GM23338 (cell line): ENCODE measurements around the gene FBXW11. TPM values are rescaled to one million over a fixed set of nuclear protein-coding genes. Genes with fewer than 3 reads are reported as not detected.

Source experiments
- ATAC-seq: fragments of 200-7000 bp; cut with Tn5 transposase; 3 replicates; pipeline ENCODE4 v1.9.1; 2020
- DNase-seq: peaks from one replicate; pipeline ENCODE4 v3.0.0-alpha.2; 2015; ENCODE audit warnings: low spot score
- H2AFZ ChIP-seq: fragments of 200-600 bp; sonication (generic); 2 replicates; pipeline ENCODE4 v1.8.0; 2016; ENCODE audit warnings: antibody characterized with exemption, mild to moderate bottlenecking, moderate library complexity
- H3F3A ChIP-seq: fragments of 200-600 bp; sonication (generic); replicated peaks from 2 replicates; pipeline ENCODE4 v1.8.0; 2017; ENCODE audit warnings: antibody characterized with exemption, mixed run types, low read depth
- H3K27ac ChIP-seq: fragments of 200-600 bp; sonication (generic); 2 replicates; pipeline ENCODE4 v1.6.1; 2016; ENCODE audit warnings: low read depth
- H3K27me3 ChIP-seq: fragments of 200-600 bp; sonication (generic); 2 replicates; pipeline ENCODE4 v1.8.0; 2016; ENCODE audit warnings: mild to moderate bottlenecking, mixed run types, moderate library complexity; ENCODE audit not compliant: insufficient read depth
- H3K36me3 ChIP-seq: fragments of 200-600 bp; sonication (generic); 2 replicates; pipeline ENCODE4 v1.8.0; 2016; ENCODE audit warnings: mild to moderate bottlenecking; ENCODE audit not compliant: insufficient read depth
- H3K4me1 ChIP-seq: fragments of 200-600 bp; sonication (generic); 2 replicates; pipeline ENCODE4 v1.8.0; 2016; ENCODE audit warnings: mild to moderate bottlenecking, moderate library complexity; ENCODE audit not compliant: insufficient read depth
- H3K4me2 ChIP-seq: fragments of 200-600 bp; sonication (generic); 2 replicates; pipeline ENCODE4 v1.7.1; 2017; ENCODE audit warnings: mixed run types
- H3K4me3 ChIP-seq: fragments of 200-600 bp; sonication (generic); 2 replicates; pipeline ENCODE4 v1.6.1; 2016; ENCODE audit warnings: mixed run types
- H3K79me2 ChIP-seq: fragments of 200-600 bp; sonication (generic); replicated peaks from 2 replicates; pipeline ENCODE4 v1.8.0; 2017; ENCODE audit warnings: mild to moderate bottlenecking; ENCODE audit not compliant: insufficient read depth
- H3K9me2 ChIP-seq: fragments of 200-600 bp; sonication (generic); 2 replicates; pipeline ENCODE4 v1.8.0; 2017; ENCODE audit not compliant: insufficient read depth
- H4K20me1 ChIP-seq: fragments of 200-600 bp; sonication (generic); replicated peaks from 2 replicates; pipeline ENCODE4 v1.8.0; 2017; ENCODE audit warnings: mild to moderate bottlenecking; ENCODE audit not compliant: insufficient read depth
- H3K27ac Mint-ChIP-seq: 2 replicates; pipeline ENCODE4 v1.8.0; 2020; ENCODE audit warnings: inconsistent platforms, mild to moderate bottlenecking, moderate library complexity, mixed read lengths
- H3K27me3 Mint-ChIP-seq: 3 replicates; pipeline ENCODE4 v1.8.0; 2022; ENCODE audit warnings: low read depth, mild to moderate bottlenecking, moderate library complexity, mixed read lengths, inconsistent platforms; ENCODE audit not compliant: insufficient read depth, poor library complexity
- H3K36me3 Mint-ChIP-seq: 3 replicates; pipeline ENCODE4 v1.8.0; 2021; ENCODE audit warnings: low read depth, mild to moderate bottlenecking, inconsistent platforms, moderate library complexity, mixed read lengths
- H3K4me1 Mint-ChIP-seq: 3 replicates; pipeline ENCODE4 v1.8.0; 2020; ENCODE audit warnings: mild to moderate bottlenecking, inconsistent platforms, mixed read lengths
- H3K4me3 Mint-ChIP-seq: 3 replicates; pipeline ENCODE4 v1.8.0; 2021; ENCODE audit warnings: moderate library complexity, mild to moderate bottlenecking, inconsistent platforms, mixed read lengths
- H3K9me3 Mint-ChIP-seq: 3 replicates; pipeline ENCODE4 v1.8.0; 2020; ENCODE audit warnings: moderate library complexity, mild to moderate bottlenecking, inconsistent platforms, mixed read lengths
- CREB1 ChIP-seq: fragments of 250-450 bp; sonication (Bioruptor Pico); IDR thresholded peaks from 2 replicates; pipeline ENCODE4 v1.5.0; 2020; ENCODE audit warnings: low read depth, mild to moderate bottlenecking, moderate library complexity
- ETS1 ChIP-seq: IDR thresholded peaks from 2 replicates; pipeline ENCODE4 v1.6.1; 2016; ENCODE audit warnings: antibody characterized with exemption
- EZH2 ChIP-seq: fragments of 200-600 bp; sonication (generic); IDR thresholded peaks from one replicate; pipeline ENCODE4 v1.8.0; 2017; ENCODE audit warnings: antibody characterized with exemption, mild to moderate bottlenecking, low read depth; ENCODE audit not compliant: unreplicated experiment
- EZH2phosphoT487 ChIP-seq: fragments of 200-600 bp; sonication (generic); IDR thresholded peaks from one replicate; pipeline ENCODE4 v1.8.1; 2018; ENCODE audit warnings: antibody characterized with exemption; ENCODE audit not compliant: unreplicated experiment
- JUNB ChIP-seq: IDR thresholded peaks from one replicate; pipeline ENCODE4 v1.6.1; 2016; ENCODE audit warnings: antibody characterized with exemption; ENCODE audit not compliant: unreplicated experiment
- NANOG ChIP-seq: IDR thresholded peaks from 2 replicates; pipeline ENCODE4 v1.6.1; 2016; ENCODE audit warnings: antibody characterized with exemption, borderline replicate concordance
- POLR2AphosphoS5 ChIP-seq: IDR thresholded peaks from 2 replicates; pipeline ENCODE4 v1.6.1; 2016; ENCODE audit warnings: antibody characterized with exemption, low read depth
- STAT1 ChIP-seq: IDR thresholded peaks from one replicate; pipeline ENCODE4 v1.6.1; 2016; ENCODE audit warnings: antibody characterized with exemption; ENCODE audit not compliant: unreplicated experiment
- ZNF114 ChIP-seq: fragments of 250-450 bp; sonication (Bioruptor Pico); IDR thresholded peaks from 2 replicates; pipeline ENCODE4 v1.5.0; 2020; ENCODE audit warnings: mild to moderate bottlenecking, moderate library complexity
- ZNF331 ChIP-seq: fragments of 250-450 bp; sonication (Bioruptor Pico); IDR thresholded peaks from 2 replicates; pipeline ENCODE4 v1.5.0; 2020; ENCODE audit warnings: low read depth, mild to moderate bottlenecking, moderate library complexity
- polyA plus RNA-seq: library from polyadenylated mRNA; unstranded; fragments of >200 nt; fragmentation: Nextera tagmentation; extraction: Ambion mirVana; gene quantifications from 2 replicates; pipeline ENCODE4 v1.2.1, GENCODE V29; 2016
- total RNA-seq: library from RNA; depleted of rRNA; stranded (reverse); fragments of >200 nt; shearing (Covaris generic); gene quantifications from 2 replicates; pipeline ENCODE4 v1.2.3, GENCODE V29; 2014
- TF ChIP-seq, protein P1 (sequence below): fragments of 250-450 bp; sonication (Bioruptor Pico); IDR thresholded peaks from 2 replicates; pipeline ENCODE4 v1.5.0; 2020; ENCODE audit warnings: mild to moderate bottlenecking, moderate library complexity
- TF ChIP-seq, protein P2 (sequence below), 2 experiments: fragments of 200-600 bp in 1 of 2; sonication (generic) in 1 of 2; conservative IDR thresholded peaks; 2 replicates each; pipeline versions ENCODE4 v1.5.1 to v1.6.1; 2016 to 2017; ENCODE audit warnings: antibody characterized with exemption in 2 of 2, low read depth in 2 of 2, mild to moderate bottlenecking in 2 of 2, moderate library complexity in 1 of 2
- TF ChIP-seq, protein P3 (sequence below): IDR thresholded peaks from one replicate; pipeline ENCODE4 v1.6.1; 2018; ENCODE audit warnings: antibody characterized with exemption; ENCODE audit not compliant: unreplicated experiment

The FBXW11 gene
- total and polyA plus RNA-seq, 2 experiments from 2014 or later: 45.0 to 88.0 TPM

GRCh38 chr5:171821286-171821685 lies 185.2 kb downstream of the FBXW11 start:
- no peak for ATAC-seq
- H3K27me3 ChIP-seq: no peaks in the 10 kb centered on the region
- no peaks in the 10 kb centered on the region for H4K20me1 ChIP-seq

More at GRCh38 chr5:171821286-171821685, 185.2 kb downstream of the FBXW11 start:
- no peak overlapping the region for H3K27ac Mint-ChIP-seq
- Histone ChIP-seq H2AFZ (no peak overlapping the region), H3K4me2 (no peak overlapping the region), H3K4me1 (no peaks in the 10 kb centered on the region), H3K79me2 (no peaks in the 10 kb centered on the region), H3K27ac (no peak overlapping the region), H3K36me3 (no peaks in the 10 kb centered on the region), H3F3A (no peaks in the 10 kb centered on the region), H3K9me2 (peaks cover 15% of the 10 kb centered on the region), H3K4me3 (no peak overlapping the region)
- no peak for DNase-seq
- no peaks in the 10 kb centered on the region for H3K4me1 Mint-ChIP-seq
- H3K27me3 Mint-ChIP-seq: peaks cover 2% of the 10 kb centered on the region
- H3K36me3 Mint-ChIP-seq: no peaks in the 10 kb centered on the region
- TF ChIP-seq ZNF331 (CRISPR knock-in tag) (no peak), STAT1 (no peak), EZH2 (no peak), CREB1 (CRISPR knock-in tag) (no peak), EZH2phosphoT487 (no peak), JUNB (no peak), POLR2AphosphoS5 (no peak), ETS1 (no peak), ZNF114 (CRISPR knock-in tag) (no peak), NANOG (no peak)
- TF ChIP-seq, protein P1, sequence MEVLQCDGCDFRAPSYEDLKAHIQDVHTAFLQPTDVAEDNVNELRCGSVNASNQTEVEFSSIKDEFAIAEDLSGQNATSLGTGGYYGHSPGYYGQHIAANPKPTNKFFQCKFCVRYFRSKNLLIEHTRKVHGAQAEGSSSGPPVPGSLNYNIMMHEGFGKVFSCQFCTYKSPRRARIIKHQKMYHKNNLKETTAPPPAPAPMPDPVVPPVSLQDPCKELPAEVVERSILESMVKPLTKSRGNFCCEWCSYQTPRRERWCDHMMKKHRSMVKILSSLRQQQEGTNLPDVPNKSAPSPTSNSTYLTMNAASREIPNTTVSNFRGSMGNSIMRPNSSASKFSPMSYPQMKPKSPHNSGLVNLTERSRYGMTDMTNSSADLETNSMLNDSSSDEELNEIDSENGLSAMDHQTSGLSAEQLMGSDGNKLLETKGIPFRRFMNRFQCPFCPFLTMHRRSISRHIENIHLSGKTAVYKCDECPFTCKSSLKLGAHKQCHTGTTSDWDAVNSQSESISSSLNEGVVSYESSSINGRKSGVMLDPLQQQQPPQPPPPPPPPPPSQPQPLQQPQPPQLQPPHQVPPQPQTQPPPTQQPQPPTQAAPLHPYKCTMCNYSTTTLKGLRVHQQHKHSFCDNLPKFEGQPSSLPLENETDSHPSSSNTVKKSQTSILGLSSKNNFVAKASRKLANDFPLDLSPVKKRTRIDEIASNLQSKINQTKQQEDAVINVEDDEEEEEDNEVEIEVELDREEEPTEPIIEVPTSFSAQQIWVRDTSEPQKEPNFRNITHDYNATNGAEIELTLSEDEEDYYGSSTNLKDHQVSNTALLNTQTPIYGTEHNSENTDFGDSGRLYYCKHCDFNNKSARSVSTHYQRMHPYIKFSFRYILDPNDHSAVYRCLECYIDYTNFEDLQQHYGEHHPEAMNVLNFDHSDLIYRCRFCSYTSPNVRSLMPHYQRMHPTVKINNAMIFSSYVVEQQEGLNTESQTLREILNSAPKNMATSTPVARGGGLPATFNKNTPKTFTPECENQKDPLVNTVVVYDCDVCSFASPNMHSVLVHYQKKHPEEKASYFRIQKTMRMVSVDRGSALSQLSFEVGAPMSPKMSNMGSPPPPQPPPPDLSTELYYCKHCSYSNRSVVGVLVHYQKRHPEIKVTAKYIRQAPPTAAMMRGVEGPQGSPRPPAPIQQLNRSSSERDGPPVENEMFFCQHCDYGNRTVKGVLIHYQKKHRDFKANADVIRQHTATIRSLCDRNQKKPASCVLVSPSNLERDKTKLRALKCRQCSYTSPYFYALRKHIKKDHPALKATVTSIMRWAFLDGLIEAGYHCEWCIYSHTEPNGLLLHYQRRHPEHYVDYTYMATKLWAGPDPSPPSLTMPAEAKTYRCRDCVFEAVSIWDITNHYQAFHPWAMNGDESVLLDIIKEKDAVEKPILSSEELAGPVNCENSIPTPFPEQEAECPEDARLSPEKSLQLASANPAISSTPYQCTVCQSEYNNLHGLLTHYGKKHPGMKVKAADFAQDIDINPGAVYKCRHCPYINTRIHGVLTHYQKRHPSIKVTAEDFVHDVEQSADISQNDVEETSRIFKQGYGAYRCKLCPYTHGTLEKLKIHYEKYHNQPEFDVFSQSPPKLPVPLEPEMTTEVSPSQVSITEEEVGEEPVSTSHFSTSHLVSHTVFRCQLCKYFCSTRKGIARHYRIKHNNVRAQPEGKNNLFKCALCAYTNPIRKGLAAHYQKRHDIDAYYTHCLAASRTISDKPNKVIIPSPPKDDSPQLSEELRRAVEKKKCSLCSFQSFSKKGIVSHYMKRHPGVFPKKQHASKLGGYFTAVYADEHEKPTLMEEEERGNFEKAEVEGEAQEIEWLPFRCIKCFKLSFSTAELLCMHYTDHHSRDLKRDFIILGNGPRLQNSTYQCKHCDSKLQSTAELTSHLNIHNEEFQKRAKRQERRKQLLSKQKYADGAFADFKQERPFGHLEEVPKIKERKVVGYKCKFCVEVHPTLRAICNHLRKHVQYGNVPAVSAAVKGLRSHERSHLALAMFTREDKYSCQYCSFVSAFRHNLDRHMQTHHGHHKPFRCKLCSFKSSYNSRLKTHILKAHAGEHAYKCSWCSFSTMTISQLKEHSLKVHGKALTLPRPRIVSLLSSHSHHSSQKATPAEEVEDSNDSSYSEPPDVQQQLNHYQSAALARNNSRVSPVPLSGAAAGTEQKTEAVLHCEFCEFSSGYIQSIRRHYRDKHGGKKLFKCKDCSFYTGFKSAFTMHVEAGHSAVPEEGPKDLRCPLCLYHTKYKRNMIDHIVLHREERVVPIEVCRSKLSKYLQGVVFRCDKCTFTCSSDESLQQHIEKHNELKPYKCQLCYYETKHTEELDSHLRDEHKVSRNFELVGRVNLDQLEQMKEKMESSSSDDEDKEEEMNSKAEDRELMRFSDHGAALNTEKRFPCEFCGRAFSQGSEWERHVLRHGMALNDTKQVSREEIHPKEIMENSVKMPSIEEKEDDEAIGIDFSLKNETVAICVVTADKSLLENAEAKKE (CRISPR knock-in tag): no peak
- TF ChIP-seq, protein P2, sequence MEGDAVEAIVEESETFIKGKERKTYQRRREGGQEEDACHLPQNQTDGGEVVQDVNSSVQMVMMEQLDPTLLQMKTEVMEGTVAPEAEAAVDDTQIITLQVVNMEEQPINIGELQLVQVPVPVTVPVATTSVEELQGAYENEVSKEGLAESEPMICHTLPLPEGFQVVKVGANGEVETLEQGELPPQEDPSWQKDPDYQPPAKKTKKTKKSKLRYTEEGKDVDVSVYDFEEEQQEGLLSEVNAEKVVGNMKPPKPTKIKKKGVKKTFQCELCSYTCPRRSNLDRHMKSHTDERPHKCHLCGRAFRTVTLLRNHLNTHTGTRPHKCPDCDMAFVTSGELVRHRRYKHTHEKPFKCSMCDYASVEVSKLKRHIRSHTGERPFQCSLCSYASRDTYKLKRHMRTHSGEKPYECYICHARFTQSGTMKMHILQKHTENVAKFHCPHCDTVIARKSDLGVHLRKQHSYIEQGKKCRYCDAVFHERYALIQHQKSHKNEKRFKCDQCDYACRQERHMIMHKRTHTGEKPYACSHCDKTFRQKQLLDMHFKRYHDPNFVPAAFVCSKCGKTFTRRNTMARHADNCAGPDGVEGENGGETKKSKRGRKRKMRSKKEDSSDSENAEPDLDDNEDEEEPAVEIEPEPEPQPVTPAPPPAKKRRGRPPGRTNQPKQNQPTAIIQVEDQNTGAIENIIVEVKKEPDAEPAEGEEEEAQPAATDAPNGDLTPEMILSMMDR (conservative IDR thresholded peaks at IDR 0.05; ENCODE audit: low read depth in 2 of 2): no peak
- TF ChIP-seq, protein P3, sequence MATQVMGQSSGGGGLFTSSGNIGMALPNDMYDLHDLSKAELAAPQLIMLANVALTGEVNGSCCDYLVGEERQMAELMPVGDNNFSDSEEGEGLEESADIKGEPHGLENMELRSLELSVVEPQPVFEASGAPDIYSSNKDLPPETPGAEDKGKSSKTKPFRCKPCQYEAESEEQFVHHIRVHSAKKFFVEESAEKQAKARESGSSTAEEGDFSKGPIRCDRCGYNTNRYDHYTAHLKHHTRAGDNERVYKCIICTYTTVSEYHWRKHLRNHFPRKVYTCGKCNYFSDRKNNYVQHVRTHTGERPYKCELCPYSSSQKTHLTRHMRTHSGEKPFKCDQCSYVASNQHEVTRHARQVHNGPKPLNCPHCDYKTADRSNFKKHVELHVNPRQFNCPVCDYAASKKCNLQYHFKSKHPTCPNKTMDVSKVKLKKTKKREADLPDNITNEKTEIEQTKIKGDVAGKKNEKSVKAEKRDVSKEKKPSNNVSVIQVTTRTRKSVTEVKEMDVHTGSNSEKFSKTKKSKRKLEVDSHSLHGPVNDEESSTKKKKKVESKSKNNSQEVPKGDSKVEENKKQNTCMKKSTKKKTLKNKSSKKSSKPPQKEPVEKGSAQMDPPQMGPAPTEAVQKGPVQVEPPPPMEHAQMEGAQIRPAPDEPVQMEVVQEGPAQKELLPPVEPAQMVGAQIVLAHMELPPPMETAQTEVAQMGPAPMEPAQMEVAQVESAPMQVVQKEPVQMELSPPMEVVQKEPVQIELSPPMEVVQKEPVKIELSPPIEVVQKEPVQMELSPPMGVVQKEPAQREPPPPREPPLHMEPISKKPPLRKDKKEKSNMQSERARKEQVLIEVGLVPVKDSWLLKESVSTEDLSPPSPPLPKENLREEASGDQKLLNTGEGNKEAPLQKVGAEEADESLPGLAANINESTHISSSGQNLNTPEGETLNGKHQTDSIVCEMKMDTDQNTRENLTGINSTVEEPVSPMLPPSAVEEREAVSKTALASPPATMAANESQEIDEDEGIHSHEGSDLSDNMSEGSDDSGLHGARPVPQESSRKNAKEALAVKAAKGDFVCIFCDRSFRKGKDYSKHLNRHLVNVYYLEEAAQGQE: no peak
- no peaks in the 10 kb centered on the region for H3K9me3 Mint-ChIP-seq
- H3K4me3 Mint-ChIP-seq: no peak overlapping the region
